Nephron (organoid): ENCODE data around the gene LIMD2.

Experiments used
- H3K27ac Mint-ChIP-seq, 3 experiments: 2 replicates each; pipeline ENCODE4 v1.8.0; 2020; ENCODE audit warnings: mixed read lengths in 3 of 3, mild to moderate bottlenecking in 2 of 3, moderate library complexity in 1 of 3
- H3K27me3 Mint-ChIP-seq: 2 replicates; pipeline ENCODE4 v1.8.0; 2021; ENCODE audit warnings: low read depth, mild to moderate bottlenecking, moderate library complexity, mixed read lengths
- H3K36me3 Mint-ChIP-seq: 2 replicates; pipeline ENCODE4 v1.8.0; 2020; ENCODE audit warnings: low read depth, mixed read lengths
- H3K4me1 Mint-ChIP-seq: 2 replicates; pipeline ENCODE4 v1.8.0; 2020; ENCODE audit warnings: mixed read lengths
- H3K4me3 Mint-ChIP-seq, 3 experiments: 2 replicates each; pipeline ENCODE4 v1.8.0; 2020; ENCODE audit warnings: mild to moderate bottlenecking in 3 of 3, mixed read lengths in 3 of 3, moderate library complexity in 2 of 3
- H3K9me3 Mint-ChIP-seq: 2 replicates; pipeline ENCODE4 v1.8.0; 2020; ENCODE audit warnings: mixed read lengths
- TF ChIP-seq, protein P1 (sequence below), 3 experiments: fragments of 200-600 bp; sonication (generic); IDR thresholded peaks; one replicate each; pipeline ENCODE4 v1.5.0; 2021; ENCODE audit warnings: antibody characterized with exemption in 3 of 3; ENCODE audit not compliant: unreplicated experiment in 3 of 3

LIMD2 gene

DNA sequence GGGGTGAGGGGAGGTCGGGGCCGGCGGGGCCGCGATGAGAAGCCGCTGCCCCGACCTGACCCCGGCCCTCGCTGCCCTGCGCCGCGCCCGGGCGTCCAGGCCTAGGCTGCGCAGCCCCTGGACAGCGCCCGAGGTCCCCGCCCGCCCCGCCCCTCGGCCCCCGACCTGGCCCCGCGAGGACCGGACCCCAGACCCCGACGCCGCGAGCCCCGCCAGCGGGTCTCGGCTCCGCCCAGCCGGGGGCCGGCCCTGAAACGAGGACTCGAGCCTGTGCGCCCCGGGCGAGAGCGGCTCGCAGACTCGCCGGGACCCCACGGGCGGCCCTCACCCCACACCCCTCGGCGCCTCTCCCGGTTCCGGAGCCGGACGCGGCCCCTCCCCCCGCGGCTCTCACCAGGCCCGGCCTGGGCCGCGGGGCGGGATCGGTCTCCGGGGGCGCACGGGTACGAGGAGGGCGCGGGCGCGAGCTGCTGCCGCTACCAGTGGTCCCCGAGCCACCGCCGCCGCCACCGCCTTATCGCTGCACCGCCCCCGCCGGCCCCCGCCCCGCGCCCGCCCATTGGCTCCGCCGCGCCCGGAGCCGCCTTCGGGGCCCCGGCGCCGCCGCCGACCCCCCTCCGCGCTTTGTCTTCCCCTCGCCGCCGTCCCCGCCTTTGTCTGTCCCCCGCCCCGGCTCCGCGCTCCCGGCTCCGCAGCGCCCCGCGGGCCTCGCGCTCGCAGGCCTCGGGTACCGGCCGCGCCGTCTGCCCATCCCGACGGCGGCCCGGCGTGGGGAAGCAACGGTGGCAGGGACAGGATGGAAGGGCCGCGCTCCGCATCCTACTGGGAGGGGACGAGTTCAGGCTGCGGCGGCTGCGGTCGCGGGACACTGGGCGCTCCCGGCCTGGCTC is at the start of gene LIMD2:
LIMD2 (minus strand) TSS at position 488 of the 890 bp plus-strand sequence. CDS start 827 bp downstream, outside the sequence.
- Mint-ChIP-seq H3K27ac (peak within 1 kb of the TSS in 2 of 3 experiments; percentile 62 to 78), H3K27me3 (peaks cover 3% of the 10 kb centered on the region), H3K9me3 (no peaks in the 10 kb centered on the region), H3K4me3 (peak within 1 kb of the TSS; percentile 79 to 83 (median 82)), H3K36me3 (peaks cover 11% of the 10 kb centered on the region), H3K4me1 (peaks cover 17% of the 10 kb centered on the region)
- TF ChIP-seq, protein P1, sequence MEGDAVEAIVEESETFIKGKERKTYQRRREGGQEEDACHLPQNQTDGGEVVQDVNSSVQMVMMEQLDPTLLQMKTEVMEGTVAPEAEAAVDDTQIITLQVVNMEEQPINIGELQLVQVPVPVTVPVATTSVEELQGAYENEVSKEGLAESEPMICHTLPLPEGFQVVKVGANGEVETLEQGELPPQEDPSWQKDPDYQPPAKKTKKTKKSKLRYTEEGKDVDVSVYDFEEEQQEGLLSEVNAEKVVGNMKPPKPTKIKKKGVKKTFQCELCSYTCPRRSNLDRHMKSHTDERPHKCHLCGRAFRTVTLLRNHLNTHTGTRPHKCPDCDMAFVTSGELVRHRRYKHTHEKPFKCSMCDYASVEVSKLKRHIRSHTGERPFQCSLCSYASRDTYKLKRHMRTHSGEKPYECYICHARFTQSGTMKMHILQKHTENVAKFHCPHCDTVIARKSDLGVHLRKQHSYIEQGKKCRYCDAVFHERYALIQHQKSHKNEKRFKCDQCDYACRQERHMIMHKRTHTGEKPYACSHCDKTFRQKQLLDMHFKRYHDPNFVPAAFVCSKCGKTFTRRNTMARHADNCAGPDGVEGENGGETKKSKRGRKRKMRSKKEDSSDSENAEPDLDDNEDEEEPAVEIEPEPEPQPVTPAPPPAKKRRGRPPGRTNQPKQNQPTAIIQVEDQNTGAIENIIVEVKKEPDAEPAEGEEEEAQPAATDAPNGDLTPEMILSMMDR (IDR thresholded peaks at IDR 0.05; ENCODE audit: unreplicated experiment in 3 of 3): no peak

DNA sequence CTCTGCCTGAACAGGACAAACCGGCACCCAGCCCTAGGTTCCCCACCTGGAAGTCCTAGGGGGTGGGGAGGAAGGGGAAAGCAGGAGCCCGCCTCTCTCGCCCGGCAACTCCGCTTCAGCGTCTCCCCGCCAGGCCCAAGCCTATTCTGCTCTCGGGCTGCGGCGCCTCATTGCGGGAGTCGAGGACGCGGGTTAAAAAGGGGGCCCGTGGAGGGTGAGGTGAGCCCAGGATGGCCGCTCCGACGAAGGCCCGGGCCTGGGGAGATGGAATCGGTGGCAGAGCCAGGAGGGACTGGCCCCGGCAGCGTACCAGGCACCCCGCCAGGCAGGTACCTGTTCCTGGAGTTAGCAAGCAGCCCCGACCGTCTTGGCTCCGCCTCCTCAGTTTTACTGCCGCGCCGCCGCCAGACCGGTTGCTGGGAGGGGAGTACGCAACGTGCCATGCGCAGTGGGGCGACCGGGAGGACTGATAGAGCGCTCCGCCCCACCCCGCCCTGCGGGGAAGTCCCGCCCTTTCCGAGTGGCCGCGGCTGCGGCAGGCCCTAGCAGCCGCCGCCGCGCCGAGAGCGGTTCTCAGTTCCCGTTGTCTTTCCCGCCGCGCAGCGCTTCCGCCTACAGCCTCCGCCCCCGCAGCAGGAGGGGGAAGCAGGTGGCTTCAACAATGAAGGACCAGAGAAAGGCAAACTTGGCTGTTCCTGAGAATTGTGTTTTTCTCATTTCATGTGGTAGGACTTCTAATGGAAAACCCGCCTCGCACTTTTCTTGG is 41.7 kb upstream of the LIMD2 start, which contains the start of gene STRADA:
STRADA (minus strand) TSS at position 392 of the 766 bp plus-strand sequence. CDS start 13,430 bp downstream, outside the sequence.
- peaks cover 11% of the 10 kb centered on the region for H3K4me1 Mint-ChIP-seq
- TF ChIP-seq, protein P1 (IDR thresholded peaks at IDR 0.05; ENCODE audit: unreplicated experiment in 3 of 3): no peak
- no peaks in the 10 kb centered on the region for H3K9me3 Mint-ChIP-seq
- peak within 1 kb of the TSS; percentile 84 to 90 (median 88) for H3K4me3 Mint-ChIP-seq
- H3K27ac Mint-ChIP-seq: peak within 1 kb of the TSS; percentile 94 to 97 (median 95)
- H3K27me3 Mint-ChIP-seq: no peaks in the 10 kb centered on the region
- peaks cover 12% of the 10 kb centered on the region for H3K36me3 Mint-ChIP-seq

- TF ChIP-seq, protein P1 (IDR thresholded peaks at IDR 0.05; ENCODE audit: unreplicated experiment in 3 of 3): no peak
Measured at GRCh38 chr17:63741143-63741407, 41.1 kb upstream of the LIMD2 start.

GRCh38 chr17:63740464-63741142 is 40.7 kb upstream of the LIMD2 start:
- Mint-ChIP-seq H3K36me3 (peaks cover 5% of the 10 kb centered on the region), H3K9me3 (no peaks in the 10 kb centered on the region), H3K27ac (peak overlapping the region; percentile 94 to 97 (median 95)), H3K4me3 (peak overlapping the region; percentile 84 to 90 (median 88)), H3K27me3 (no peaks in the 10 kb centered on the region), H3K4me1 (peaks cover 11% of the 10 kb centered on the region)
- TF ChIP-seq, protein P1 (IDR thresholded peaks at IDR 0.05; ENCODE audit: unreplicated experiment in 3 of 3): no peak

More at GRCh38 chr17:63741143-63741407, 41.1 kb upstream of the LIMD2 start:
- Mint-ChIP-seq H3K9me3 (no peaks in the 10 kb centered on the region), H3K4me1 (peaks cover 11% of the 10 kb centered on the region), H3K36me3 (peaks cover 9% of the 10 kb centered on the region), H3K27me3 (no peaks in the 10 kb centered on the region), H3K4me3 (peak overlapping the region; percentile 84 to 90 (median 88)), H3K27ac (peak overlapping the region; percentile 94 to 97 (median 95))

DNA sequence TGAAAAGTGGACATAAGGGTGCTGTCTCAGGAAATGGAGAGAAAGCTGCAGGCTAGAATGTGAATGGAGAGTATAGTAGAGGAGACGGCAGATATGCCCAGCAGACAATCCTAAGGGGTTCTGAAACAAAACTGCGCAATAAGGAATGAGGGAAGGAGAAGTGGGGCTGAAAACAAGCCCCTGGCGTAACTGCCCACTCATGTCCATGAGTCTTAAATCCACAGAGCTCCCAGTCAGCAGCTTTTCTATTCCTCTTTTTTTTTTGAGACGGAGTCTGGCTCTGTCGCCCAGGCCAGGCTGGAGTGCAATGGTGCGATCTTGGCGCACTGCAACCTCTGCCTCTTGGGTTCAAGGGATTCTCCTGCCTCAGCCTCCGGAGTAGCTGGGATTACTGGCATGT is 35.8 kb upstream of the LIMD2 start:
- no peaks in the 10 kb centered on the region for H3K9me3 Mint-ChIP-seq
- TF ChIP-seq, protein P1 (IDR thresholded peaks at IDR 0.05; ENCODE audit: unreplicated experiment in 3 of 3): no peak
- no peaks in the 10 kb centered on the region for H3K36me3 Mint-ChIP-seq
- no peak overlapping the region for H3K27ac Mint-ChIP-seq
- no peaks in the 10 kb centered on the region for H3K27me3 Mint-ChIP-seq
- peaks cover 5% of the 10 kb centered on the region for H3K4me1 Mint-ChIP-seq
- peak overlapping the region in 1 of 3 experiments; percentile 4 for H3K4me3 Mint-ChIP-seq
